Ascending aorta (tissue), 2 donors: ENCODE measurements around the gene AADACL4. TPM values are rescaled to one million over a fixed set of nuclear protein-coding genes. Genes with fewer than 3 reads are reported as not detected.

Source experiments
- DNase-seq, 2 donors: peaks; one replicate each; pipeline ENCODE4 v3.0.0-alpha.2; 2019; ENCODE audit warnings: low spot score in 2 of 2
- H3K27ac ChIP-seq, 2 donors: fragments of 200-600 bp; sonication (generic); one replicate each; pipeline ENCODE4 v1.5.1; 2016 to 2017; ENCODE audit warnings: mild to moderate bottlenecking in 1 of 2
- H3K27me3 ChIP-seq: fragments of 200-600 bp; sonication (generic); one replicate; pipeline ENCODE4 v1.5.1; 2017
- H3K36me3 ChIP-seq, 2 donors: fragments of 200-600 bp; sonication (generic); one replicate each; pipeline ENCODE4 v1.5.1; 2016
- H3K4me1 ChIP-seq, 2 donors: fragments of 200-600 bp; sonication (generic); one replicate each; pipeline ENCODE4 v1.5.1; 2016 to 2017; ENCODE audit warnings: mild to moderate bottlenecking in 1 of 2
- H3K4me3 ChIP-seq, 2 donors: fragments of 200-600 bp; sonication (generic); one replicate each; pipeline ENCODE4 v1.5.1; 2016 to 2017; ENCODE audit warnings: mild to moderate bottlenecking in 1 of 2
- H3K9me3 ChIP-seq, 2 donors: fragments of 200-600 bp; sonication (generic); one replicate each; pipeline ENCODE4 v1.5.1; 2016
- intact Hi-C: fragments of 100-400 bp; cut with DNase I; formaldehyde crosslinking; loops from one replicate; pipeline ENCODE4 v1.15.1; 2023
- total RNA-seq: library from RNA; depleted of rRNA; stranded (reverse); fragments of >200 nt; gene quantifications from one replicate; pipeline ENCODE4 v1.1.0, GENCODE V29; 2016
- TF ChIP-seq, protein P1 (sequence below), 3 experiments: fragments of 200-600 bp in 2 of 3; fragments of 450-650 bp in 1 of 3; sonication (generic) in 2 of 3; IDR thresholded peaks; one replicate each; pipeline ENCODE4 v1.5.1; 2016 to 2019; ENCODE audit warnings: antibody characterized with exemption in 3 of 3, mild to moderate bottlenecking in 1 of 3, moderate library complexity in 1 of 3

AADACL4 gene
- total RNA-seq, 1 donor from 2014 or later, result not detected

DNA sequence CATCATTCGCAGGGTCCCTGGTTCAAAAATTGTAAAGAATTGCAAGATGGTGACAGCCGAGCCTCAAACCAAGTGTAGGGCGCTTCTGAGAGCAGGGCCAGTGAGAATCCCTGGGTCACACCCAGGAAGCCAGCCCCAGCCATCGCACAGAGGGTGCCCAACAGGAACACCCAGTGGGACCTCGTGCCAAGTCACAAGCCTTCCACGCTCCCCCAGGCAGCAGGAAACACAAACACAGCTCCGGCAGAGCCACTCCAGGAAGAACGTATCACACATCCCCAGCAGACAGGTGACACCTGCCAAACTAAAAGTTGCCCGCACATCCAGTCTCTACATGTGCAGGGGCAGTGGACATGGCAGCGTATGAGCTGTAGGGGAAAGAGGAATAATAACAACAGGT lies 46.1 kb upstream of the AADACL4 start:
- TF ChIP-seq, protein P1, sequence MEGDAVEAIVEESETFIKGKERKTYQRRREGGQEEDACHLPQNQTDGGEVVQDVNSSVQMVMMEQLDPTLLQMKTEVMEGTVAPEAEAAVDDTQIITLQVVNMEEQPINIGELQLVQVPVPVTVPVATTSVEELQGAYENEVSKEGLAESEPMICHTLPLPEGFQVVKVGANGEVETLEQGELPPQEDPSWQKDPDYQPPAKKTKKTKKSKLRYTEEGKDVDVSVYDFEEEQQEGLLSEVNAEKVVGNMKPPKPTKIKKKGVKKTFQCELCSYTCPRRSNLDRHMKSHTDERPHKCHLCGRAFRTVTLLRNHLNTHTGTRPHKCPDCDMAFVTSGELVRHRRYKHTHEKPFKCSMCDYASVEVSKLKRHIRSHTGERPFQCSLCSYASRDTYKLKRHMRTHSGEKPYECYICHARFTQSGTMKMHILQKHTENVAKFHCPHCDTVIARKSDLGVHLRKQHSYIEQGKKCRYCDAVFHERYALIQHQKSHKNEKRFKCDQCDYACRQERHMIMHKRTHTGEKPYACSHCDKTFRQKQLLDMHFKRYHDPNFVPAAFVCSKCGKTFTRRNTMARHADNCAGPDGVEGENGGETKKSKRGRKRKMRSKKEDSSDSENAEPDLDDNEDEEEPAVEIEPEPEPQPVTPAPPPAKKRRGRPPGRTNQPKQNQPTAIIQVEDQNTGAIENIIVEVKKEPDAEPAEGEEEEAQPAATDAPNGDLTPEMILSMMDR (IDR thresholded peaks at IDR 0.05), result no peak
- DNase-seq, result no peak
- H3K4me1 ChIP-seq, result peaks cover 48 to 83% of the 10 kb centered on the region in 2 donors
- peak overlapping the region in 1 of 2 donors; percentile 10 for H3K4me3 ChIP-seq
- intact Hi-C loops, result loop anchor here (2.0 to 5.0 kb wide), 3 partner anchors 41 to 190 kb away; no protein-coding TSS in a partner anchor
- H3K36me3 ChIP-seq, result no peaks in the 10 kb centered on the region
- no peaks in the 10 kb centered on the region for H3K9me3 ChIP-seq
- H3K27me3 ChIP-seq, result no peaks in the 10 kb centered on the region
- peak overlapping the region; percentile 96 for H3K27ac ChIP-seq

DNA sequence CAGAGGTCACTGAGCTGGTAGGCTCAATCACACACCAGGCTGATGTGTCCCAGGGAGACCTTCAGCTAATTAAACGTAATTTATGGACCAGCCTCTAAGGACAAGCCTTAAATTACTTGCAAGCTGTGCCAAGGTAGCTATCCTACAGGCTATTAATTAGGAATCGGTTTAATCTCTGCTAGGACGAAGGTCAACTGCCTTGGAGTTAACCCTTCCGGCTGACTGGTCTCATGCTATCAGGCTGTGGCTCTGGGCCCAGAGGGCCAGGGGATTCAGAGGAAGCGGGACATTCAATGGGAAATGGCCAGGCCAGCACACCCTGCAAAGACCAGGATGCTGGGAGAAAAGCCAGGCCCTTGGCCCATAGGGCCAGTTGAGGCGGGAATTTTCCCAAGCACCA lies 44.9 kb upstream of the AADACL4 start:
- TF ChIP-seq, protein P1 (IDR thresholded peaks at IDR 0.05), result no peak
- Histone ChIP-seq H3K36me3 (no peaks in the 10 kb centered on the region), H3K27ac (peak overlapping the region; percentile 96), H3K27me3 (no peaks in the 10 kb centered on the region), H3K4me3 (no peak overlapping the region), H3K4me1 (peaks cover 51 to 82% of the 10 kb centered on the region in 2 donors), H3K9me3 (no peaks in the 10 kb centered on the region)
- DNase-seq, result no peak
- intact Hi-C loops, result loop anchor here (5.0 kb wide), 2 partner anchors 162 to 192 kb away; no protein-coding TSS in a partner anchor

DNA sequence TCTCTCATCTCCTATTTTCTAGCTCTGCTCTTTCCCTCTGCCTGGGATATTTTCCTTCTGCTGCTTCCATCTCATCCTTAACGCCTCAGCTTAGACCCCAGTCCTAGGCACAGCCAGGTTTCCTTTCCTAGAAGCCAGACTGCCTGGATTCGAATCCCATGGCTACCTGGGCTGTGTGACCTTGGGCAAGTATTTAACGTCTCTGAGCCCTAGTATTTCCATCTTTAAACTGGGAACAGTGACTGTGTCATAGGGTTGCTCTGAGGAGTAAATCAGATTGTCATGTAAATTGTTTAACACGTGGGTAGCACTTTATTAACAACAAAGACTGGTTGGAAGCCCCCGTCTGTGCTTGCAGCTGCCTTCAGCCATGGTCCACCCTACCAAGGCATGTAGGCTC lies 44.2 kb upstream of the AADACL4 start:
- intact Hi-C loops, result loop anchor here (5.0 kb wide), 2 partner anchors 162 to 192 kb away; no protein-coding TSS in a partner anchor
- H3K9me3 ChIP-seq, result no peaks in the 10 kb centered on the region
- H3K36me3 ChIP-seq, result no peaks in the 10 kb centered on the region
- no peak for DNase-seq
- H3K27ac ChIP-seq, result peak overlapping the region; percentile 96
- TF ChIP-seq, protein P1 (IDR thresholded peaks at IDR 0.05), result no peak
- H3K27me3 ChIP-seq, result no peaks in the 10 kb centered on the region
- H3K4me3 ChIP-seq, result peak overlapping the region in 1 of 2 donors; percentile 19
- H3K4me1 ChIP-seq, result peaks cover 44 to 82% of the 10 kb centered on the region in 2 donors

DNA sequence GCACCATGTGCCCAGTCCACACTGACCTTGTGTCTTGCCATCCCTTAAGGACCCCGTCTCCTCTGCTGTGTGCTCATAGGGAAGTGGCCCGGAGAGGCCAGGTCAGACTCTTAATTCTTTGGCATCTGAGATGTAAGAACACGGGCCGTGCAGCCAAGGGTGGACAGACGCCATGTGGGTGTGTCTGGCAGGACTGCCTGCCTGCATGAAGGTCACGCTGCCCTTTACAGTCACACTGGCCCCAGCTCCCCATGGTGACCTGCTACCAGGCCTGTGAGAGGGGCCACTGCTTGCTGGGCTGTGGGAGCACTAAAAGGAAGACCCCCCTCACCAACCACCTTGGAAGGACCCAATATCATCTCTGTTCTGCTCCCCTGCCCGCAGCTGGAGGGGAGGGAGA lies 43.5 kb upstream of the AADACL4 start:
- no peaks in the 10 kb centered on the region for H3K36me3 ChIP-seq
- H3K27me3 ChIP-seq, result no peaks in the 10 kb centered on the region
- intact Hi-C loops, result no loop called here
- peak overlapping the region in 1 of 2 donors; percentile 19 for H3K4me3 ChIP-seq
- H3K9me3 ChIP-seq, result no peaks in the 10 kb centered on the region
- H3K27ac ChIP-seq, result peak overlapping the region; percentile 96
- peak in 1 of 2 donors; percentile 91 for DNase-seq
- peaks cover 42 to 76% of the 10 kb centered on the region in 2 donors for H3K4me1 ChIP-seq
- TF ChIP-seq, protein P1 (IDR thresholded peaks at IDR 0.05), result no peak

DNA sequence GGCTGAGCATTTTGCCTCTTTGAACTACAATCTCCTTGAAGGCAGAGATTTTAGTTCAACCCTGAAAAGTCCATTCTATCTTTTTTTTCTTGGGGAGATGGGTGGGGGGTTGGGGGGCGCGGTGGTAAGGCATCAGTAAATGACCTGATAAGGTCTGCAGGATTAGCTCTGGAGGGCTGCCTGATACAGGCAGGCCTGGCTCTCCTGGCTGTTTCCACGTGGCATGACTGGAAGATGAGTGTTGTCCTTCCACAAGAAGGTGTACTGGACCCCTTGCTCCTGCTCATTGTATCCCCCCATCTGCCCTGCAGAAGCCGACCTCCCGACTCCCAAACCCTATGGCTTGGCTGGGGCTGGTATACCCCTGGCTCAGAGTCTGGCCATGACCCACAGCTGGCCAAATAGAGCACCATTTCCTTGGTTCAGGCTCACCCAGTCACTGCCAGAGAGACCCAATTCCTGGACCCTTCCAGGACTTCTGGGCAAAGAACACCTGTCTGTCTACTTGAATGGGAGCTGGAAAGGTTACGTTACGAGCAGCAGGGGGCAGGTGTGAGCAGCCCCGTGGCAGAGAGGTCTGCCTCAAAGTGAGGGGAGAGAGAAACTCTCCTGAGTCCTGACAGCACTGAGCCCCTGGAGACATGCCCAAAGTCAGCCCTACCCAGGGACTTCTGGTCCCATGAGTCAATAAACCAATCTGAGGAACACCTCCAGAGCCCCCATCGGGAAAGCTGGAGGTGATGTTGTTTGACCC lies 42.8 kb upstream of the AADACL4 start:
- peaks cover 42 to 70% of the 10 kb centered on the region in 2 donors for H3K4me1 ChIP-seq
- H3K36me3 ChIP-seq, result no peaks in the 10 kb centered on the region
- intact Hi-C loops, result no loop called here
- peak overlapping the region in 1 of 2 donors; percentile 19 for H3K4me3 ChIP-seq
- no peaks in the 10 kb centered on the region for H3K27me3 ChIP-seq
- no peaks in the 10 kb centered on the region for H3K9me3 ChIP-seq
- DNase-seq, result no peak
- peak overlapping the region; percentile 96 for H3K27ac ChIP-seq
- TF ChIP-seq, protein P1 (IDR thresholded peaks at IDR 0.05), result peak; percentile 31 to 60 (median 47)
